Hepatocyte (in vitro differentiated cells): ENCODE results near the gene DIP2B.

Experiments
- CTCF ChIP-seq: fragments of 200-600 bp; sonication (generic); IDR thresholded peaks from 2 replicates; pipeline ENCODE4 v1.5.1; 2016; ENCODE audit warnings: antibody characterized with exemption, mild to moderate bottlenecking; ENCODE audit not compliant: poor library complexity
- EZH2 ChIP-seq: fragments of 200-600 bp; sonication (generic); IDR thresholded peaks from 2 replicates; pipeline ENCODE4 v1.6.1; 2016; ENCODE audit warnings: antibody characterized with exemption, mild to moderate bottlenecking, borderline replicate concordance
- EZH2phosphoT487 ChIP-seq: fragments of 200-600 bp; sonication (generic); IDR thresholded peaks from one replicate; pipeline ENCODE4 v1.6.1; 2018; ENCODE audit warnings: antibody characterized with exemption, mild to moderate bottlenecking, low read depth, moderate library complexity; ENCODE audit not compliant: unreplicated experiment, severe bottlenecking

DNA sequence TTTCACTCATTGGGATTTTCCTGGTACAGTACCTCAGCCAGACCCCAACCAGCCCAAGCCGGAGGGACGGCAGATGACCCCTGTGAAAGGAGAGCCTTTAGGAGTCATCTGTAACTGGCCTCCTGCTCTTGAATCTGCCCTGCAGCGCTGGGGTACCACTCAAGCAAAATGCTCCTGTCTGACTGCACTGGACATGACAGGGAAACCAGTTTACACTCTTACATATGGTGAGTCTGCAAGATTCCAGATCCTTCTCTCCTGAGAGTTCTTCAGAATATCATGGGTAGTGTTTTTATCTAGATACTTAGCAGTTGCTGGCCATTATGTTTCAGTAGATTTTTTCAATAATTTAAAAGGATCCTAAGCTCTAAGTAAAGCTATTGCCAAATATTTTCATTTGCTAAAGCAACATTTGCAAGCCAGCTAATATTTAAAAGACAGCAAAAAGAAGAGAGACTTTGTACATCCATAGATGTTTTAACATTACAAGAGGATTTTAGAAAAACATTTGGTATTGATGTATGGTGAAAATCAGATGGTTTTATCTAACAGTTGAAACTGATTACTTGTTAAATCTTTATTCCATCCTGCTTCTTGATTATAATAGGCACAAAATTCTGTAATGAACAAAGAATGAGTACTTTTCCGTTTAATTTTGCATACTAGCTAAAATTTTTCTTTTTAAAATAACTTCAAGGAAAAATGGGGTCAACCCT is 174.0 kb downstream of the DIP2B start:
- TF ChIP-seq CTCF (no peak), EZH2phosphoT487 (no peak), EZH2 (no peak)
